ENCODE measurements around the gene ADARB2.

ADARB2 gene

DNA sequence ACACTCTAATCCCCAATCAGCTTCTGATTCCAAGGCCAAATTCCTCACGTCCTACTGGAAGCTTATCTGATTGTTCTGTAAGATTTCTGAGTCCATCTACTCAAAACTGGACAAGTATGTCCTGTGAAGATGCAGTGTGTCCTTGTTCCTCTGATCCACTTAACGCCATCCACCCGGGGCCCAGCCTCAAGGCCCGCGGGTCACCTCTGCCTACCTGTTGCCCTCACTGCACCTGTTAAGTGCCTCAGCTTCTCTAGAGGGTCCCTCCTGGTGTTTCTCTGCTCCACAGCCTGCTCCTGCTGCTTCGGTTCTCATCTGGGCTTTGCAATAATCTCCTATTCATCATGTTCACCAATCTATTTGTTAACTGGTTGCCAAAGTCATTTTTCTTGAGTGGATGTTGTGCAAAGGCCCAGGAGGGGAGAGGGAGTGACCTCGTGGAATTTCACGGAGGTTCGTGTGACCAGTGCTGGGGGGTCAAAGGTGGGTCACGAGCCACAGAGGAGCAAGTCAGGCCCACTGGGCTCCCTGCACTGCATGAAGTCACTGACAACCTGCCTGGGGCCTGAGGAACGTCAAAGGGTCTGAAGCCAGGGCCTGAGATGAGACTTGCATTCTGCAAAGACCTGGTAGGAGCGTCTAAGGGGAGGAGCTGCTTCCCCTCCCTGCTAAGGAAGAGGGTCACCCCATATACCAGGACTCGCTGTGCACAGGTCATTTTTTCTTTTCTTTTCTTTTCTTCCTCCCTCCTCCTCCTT is 343.0 kb downstream of the ADARB2 start:
- no peak for DNase-seq (ENCODE audit: low read depth)

DNA sequence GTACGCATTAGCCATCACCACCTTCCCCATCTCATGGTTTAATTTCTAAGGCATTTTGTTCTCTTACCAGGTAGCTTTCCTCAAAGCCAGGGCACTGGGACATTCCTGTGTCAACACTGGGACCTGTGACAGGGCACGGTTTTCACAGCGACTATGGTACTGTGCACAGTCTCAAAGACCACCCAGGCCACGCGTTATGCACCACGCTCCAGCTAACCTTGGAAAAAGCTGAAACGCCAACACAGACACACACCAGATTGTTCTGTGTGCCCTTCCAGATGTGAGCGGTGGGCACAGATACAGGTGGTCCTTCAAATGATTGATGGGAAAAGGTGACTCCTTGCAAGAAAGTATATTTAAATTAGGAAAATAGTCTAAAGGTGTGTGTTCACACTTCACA is 343.8 kb downstream of the ADARB2 start:
- DNase-seq (ENCODE audit: low read depth): no peak

DNA sequence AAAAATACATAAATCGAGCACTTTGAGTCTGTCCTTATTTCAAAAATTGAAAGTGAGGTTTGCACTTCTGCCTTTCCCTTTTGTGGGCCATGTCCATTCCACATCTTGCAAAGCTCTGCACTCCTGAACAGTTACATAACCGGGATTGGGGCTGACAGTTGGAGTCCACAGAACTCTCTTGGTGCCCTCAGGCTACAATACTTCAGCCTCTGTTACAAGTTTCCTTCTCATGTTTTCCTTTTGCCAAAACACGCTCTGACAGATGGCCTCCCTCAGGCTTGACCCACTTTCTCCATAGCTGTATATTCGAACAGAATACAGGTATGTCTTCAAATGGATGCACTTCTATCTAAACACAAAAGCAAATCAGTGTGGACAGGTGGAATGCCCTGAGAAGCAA is 345.2 kb downstream of the ADARB2 start:
- DNase-seq (ENCODE audit: low read depth): no peak

DNA sequence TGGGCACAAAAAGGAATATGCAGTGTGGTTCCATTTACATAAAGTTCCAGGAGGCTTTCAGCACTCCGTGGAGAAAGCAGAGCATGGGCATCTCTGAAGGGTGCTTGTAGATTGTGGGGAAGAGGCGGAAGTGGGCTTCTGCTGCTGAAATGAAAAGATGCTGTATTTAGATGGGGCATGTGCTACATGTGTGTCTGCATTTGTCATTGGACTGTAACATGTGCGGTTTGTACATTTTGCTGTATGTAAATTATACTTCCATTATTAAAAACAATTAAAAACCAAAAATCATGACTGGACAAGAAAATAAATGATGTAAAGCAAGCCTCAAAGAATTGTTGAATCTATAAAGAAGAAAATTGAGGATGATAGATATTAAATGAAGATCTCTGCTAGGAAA is 347.1 kb downstream of the ADARB2 start:
- DNase-seq (ENCODE audit: low read depth): no peak

DNA sequence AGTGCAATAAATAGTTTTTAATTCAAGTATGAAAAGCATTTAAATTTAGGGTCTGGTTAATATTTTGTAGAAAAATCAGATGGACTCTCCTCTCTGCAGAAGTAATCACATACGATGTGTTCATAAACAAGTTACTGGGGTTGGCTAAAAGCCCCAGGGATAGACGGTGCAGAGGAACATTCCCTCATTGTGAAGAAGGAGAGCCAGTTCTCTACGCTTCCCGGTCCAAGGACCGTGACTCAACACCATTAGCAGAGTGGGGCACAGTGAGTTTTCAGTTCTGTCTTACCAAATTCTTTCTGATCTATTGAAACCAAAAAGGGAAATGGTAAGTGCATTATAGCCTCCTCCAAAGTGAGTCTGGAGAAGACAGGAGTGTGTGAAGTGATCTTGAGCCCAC is 353.3 kb downstream of the ADARB2 start:
- no peak for DNase-seq (ENCODE audit: low read depth)

DNA sequence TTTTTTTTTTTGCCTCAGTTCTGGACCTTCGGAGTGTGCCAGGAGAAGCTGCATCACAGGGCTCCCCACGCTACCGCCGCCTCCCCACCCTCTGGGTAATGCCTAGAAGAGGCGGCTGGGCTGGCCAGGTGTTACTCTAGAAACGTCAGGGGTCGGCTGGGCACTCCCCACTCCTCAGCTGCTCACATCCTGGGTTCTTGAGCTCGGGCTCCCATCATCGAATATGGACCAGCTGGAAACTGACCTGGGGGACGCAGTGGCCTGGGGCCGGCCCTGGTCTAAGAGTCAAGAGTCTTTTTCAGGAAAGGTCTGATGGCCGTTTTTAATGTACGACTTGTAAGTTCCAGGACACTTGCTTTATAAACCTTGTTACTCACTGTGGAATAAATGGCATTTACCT is 354.6 kb downstream of the ADARB2 start:
- DNase-seq (ENCODE audit: low read depth): no peak

DNA sequence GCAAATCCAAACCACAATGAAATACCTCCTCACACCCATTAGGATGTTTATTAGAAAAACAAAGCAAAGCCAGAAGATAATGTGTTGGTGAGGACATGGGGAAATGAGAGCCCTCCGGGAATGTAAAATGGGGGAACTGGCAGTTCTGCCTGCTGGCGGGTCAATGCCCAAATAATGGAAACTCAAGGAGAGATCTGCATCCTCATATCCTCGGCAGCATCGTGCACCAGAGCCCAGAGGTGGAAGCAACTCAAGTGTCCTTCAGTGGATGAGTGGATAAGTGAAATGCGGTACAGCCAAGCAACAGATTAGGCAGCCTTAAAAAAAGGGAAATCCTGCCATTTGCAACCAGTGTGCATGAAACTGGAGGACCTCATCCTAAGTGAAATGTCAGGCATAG is 356.0 kb downstream of the ADARB2 start:
- DNase-seq (ENCODE audit: low read depth): no peak

DNA sequence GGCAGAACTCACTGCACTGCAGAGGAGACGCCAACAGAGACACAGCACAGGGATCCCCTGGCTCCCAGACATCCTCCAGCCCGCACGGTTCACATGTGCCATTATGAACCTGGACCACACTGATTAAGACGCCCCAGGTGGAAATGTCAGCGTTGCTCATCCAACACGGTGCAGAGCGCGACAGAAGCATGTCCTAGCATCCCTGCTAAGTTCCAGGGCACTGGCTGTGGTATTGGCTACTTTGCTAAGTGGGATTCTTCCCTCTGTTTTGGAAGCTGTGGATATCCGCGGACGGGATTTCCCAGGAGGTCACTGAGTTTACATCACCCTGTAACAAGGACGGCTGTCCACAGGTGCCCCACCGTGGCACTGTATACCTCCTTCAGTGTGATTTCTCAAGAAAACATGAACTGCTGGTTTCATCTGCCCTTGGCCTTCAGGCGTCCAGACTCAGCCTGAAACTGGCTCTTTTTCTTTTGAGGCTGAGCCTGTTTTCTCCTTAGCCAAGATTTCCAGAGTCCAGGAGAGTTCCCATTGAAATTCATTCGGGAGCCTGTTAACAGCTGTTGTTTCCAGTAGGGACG is 357.1 kb downstream of the ADARB2 start:
- DNase-seq (ENCODE audit: low read depth): no peak

DNA sequence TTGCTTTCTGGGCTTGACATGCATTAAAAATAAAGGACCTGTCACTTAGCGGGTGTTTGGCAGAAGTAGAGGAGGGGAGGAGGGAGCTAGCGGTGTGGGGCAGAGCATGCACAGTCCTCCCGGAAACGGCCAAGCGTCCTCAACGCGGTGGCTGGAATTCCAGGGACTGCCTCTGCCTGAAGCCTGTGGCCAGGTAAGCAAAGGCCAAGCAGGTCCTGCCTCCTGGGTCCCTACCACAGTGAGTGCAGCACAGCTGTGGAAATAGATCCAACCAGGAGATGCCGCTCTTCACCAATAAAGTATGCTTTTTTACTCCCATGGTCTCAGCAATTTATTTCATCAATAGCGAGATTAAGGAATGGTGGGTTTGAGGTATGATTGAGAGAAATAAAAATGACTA is 357.7 kb downstream of the ADARB2 start:
- no peak for DNase-seq (ENCODE audit: low read depth)

DNA sequence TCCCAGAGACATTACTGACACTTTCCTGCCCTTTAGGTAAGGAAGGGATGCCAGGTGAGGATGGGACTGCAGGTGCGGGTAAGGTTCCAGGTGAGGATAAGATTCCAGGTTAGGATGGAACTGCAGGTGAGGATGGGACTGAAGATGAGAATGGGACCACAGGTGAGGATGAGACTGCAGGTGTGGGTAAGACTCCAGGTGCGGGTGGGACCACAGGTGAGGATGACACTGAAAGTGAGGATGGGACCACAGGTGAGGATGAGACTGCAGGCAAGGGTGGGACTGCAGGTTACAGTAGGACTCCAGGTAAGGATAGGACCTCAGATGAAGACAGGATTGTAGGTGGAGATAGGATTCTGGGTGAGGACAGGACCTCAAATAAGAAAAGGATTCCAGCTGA is 358.9 kb downstream of the ADARB2 start:
- no peak for DNase-seq (ENCODE audit: low read depth)

DNA sequence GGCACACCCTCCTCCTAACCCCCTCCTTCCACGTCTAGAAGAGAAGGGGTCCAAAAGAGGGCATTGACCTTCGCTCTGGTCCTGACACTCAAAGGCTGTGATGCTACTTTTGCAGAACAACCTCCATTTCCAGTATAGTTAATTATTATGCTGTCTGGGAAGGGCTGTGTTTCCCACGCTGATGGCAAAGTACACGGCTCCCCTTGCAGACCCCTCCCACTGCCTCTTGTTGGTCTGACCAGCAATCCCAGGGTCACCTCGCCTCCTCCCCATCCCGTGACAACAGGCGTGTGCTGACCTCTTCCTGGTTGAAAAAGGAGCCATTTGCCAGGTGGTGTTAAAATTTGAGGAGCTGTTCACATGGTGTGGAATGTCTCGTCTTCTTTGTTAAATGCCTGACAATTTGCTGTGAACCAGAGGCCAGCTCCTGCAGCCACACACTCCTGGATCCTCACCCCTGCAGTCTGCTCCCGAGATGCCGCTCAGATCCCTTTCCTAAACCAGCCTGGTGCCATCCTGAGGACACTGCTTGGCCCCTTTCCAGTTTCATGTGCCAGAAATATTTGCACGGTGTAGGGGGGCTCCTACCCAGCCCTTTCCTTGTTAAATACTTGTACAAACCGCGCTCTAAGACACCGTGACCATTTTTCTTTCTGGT is 359.5 kb downstream of the ADARB2 start:
- DNase-seq (ENCODE audit: low read depth): no peak

DNA sequence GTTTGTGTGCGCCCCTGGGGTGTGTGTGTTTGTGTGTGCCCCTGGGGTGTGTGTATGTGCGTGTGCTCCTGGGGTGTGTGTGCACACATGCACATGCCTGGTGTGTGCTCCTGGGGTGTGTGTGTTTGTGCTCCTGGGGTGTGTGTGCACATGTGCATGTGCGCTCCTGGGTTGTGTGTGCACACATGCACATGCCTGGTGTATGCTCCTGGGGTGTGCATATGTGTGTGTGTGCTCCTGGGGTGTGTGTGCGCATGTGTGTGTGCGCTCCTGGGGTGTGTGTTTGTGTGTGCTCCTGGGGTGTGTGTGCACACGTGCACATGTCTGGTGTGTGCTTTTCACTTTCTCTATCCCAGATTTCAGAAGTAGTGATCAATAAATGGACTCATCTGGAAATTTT is 360.1 kb downstream of the ADARB2 start:
- no peak for DNase-seq (ENCODE audit: low read depth)

DNA sequence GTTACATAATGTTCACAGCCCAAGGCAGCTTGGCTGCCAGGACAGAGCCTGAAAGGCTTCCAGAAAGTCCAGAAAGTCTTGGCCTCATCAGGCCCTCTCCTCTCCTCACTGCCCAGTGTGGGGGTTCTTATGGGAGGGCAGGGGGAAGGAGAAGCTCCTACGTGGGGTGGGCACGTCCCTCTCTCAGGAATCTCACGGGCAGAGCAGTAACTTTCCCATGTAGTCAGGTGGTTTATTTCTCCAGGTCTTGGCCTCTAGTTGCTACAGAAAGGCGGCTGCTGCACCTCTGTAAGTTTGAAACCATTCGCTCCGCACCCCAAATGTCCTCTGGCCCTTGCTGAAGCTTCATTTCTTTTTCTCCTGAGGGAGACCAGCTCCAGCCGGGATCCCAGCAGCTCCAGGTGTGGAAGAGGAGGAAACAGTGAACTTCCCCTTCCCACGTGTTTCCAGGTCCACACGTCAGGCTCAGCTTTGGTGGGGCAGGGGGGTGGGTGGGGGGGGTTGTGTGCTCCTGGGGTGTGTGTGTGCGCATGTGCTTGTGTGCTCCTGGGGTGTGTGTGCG is 360.9 kb downstream of the ADARB2 start:
- DNase-seq (ENCODE audit: low read depth): no peak

DNA sequence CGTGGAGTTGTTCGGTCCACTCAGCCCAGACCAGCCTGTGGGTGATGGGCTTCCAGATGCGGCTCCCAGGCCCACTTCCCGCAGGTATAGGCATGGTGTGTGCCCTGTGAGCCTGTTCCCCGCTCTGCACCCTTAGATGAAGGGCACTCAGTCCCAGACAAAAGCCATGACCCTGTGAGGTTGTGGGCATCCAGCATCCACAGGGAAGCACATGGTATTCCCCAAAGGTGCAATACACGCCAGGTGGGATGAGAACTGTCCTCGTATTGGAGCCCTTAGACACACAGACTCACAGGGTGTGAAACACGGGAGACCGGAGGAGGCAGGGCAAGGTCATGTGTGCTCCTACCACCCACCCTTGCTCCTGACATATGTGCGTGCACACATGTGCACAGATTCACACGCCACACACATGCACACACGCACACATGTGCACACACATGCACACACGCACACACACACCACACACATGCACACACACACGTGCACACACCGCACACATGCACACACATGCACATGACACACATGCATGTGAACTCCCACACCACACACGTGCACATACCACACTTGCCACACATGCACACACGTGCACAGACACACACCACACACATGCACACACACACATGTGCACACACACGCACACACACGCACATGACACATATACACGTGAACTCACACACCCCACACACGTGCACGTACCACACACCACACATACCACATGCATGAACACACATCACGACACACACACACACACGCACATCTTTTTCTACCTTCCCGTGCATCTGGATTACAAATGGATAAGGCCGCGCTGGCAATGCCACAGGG is 361.8 kb downstream of the ADARB2 start:
- DNase-seq (ENCODE audit: low read depth): no peak

DNA sequence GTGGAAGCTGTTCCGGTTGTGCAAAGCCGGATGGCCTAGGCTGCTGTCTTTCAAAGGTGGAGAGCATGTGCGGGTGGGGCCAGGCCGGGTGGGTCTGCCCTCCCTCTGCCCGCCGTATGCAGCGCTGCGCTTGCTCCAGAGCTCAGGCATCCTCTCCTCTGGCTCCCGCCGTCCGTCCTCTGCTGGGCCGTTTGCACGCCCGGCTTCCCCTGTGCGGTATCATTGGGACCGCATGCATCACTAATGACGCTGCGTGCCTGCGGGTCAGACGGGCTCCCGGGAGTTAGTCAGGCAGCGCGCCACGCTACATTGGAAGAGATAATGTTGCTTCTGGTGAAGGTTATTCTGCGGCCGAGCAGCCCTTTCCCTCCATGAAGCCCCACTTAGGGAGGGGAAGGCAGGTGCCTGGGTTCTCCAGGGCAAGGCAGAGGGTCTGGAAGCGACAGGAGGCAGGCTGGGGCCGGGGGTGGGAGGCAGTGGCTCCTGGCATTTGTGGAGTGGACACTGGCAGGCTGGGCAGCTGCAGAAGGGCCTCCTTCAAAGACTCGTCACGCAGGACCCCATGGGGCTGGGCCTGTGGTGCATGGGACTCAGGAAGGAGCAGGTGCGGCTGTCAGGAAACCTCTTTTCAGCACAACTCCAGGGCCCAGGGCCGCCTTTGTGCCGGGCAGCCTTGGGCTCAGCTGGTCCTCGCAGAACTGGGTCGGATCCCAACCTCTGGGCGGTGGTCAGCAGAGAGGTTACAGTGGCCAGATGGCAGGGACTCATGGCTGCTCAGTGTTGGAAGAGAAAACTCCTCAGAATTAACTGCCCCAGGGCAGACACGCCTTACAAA is 362.6 kb downstream of the ADARB2 start:
- no peak for DNase-seq (ENCODE audit: low read depth)

DNA sequence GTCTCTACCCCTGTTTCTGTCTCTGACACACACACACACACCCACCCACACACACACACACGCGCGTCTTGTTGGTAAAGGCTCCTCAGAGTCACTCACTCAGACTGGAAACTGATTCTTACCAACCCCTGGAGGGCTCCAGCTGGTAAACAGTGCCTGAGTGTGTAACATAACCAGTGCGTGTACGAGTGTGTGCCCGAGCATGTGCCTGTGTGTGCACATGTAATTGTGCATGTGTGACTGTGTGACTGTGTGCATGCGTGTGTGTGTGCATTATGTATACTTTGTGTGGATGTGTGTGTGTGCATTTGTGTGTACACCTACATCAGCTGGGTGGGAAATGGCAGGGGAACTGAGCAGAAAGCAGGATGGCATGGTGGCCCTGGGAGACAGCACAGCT is 364.0 kb downstream of the ADARB2 start:
- DNase-seq (ENCODE audit: low read depth): no peak

DNA sequence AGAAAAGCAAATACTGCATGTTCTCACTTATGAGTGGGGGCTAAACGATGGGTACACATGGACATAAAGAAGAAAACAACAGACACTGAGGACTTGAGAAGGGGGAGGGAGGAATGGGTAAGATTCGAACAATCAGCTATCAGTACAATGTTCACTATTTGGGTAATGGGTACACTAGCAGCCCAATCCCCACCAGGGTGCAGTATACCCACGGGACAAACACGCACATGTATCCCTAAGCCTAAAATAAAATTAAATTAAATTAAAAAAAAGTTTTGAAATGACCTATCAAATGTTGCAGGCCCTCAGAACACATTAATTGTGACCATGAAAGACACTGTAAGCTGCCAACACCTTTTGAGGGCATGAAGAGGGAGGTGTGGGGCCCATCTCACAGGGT is 365.1 kb downstream of the ADARB2 start:
- DNase-seq (ENCODE audit: low read depth): no peak

DNA sequence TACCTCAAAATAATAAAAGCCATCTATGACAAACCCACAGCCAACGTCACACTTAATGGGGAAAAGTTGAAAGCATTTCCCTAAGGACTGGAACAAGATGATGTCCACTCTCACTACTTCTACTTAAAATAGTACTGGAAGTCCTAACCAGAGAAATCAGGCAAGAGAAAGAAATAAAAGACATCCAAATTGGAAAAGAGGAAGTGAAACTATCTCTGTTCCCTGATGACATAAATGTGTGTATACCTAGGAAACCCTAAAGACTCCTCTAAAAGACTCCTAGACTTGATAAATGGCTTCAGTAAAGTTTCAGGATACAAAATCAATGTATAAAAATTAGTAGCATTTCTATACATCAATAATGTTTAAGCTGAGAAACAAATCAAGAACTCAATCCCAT is 367.0 kb downstream of the ADARB2 start:
- DNase-seq (ENCODE audit: low read depth): no peak

DNA sequence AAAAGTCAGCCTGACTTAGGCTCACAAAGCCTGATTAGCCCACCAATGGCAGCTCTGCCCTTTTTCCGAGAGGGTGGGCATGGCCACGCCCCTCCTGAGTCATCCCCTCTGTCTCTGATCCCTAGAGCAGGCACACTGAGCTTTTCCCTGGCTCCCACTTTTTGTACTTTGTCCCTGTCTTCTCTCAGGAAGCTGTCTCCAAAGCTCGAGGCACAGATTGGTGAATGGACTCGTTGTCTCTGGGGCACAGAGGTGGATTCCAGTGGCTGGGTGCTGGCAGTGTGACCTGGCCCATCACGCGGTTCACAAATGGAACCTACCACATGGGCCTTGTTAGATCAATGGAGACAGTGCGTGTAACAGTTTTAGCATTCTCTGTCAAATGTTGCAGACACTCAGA is 367.7 kb downstream of the ADARB2 start:
- no peak for DNase-seq (ENCODE audit: low read depth)

DNA sequence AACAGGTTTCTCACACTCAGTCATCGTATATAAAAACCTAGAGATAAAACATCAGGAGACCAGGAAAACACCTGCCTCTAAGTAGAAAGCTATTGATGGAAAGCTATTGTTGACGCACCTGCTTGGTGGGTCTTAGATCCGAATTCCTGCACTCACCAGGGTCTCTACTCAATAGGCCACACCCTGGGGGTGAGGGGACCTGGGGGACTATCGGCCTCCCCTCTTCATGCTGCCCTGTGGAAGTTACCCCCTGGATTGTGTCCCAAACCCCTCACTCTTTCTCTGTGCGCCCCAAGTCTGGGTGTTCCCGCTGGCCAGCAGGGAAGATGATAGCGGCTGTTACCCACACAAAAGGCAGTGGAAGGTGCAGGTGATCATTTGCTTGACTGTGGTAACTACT is 368.1 kb downstream of the ADARB2 start:
- DNase-seq (ENCODE audit: low read depth): no peak

DNA sequence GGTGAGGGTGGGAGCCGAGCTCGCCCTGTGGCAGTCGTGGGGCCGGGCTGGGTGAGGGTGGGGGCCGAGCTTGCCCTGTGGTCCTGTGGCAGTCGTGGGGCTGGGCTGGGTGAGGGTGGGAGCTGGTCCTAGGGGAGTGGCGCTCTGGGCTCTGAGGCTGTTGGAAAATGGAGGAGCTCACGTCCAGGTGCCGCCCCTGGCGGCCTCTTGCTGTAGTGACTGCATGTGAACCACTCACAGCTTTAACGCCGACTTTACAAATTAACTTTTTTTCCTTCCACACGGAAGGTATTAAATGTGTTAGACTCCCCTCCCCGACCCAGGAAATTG is 368.5 kb downstream of the ADARB2 start:
- DNase-seq (ENCODE audit: low read depth): no peak

All from activated gamma-delta T cell treated with anti-CD3 and anti-CD28 coated beads, Interleukin-2, amount 50 U/mL, for 16 hours (primary cell).